Smooth muscle cell (in vitro differentiated cells): ENCODE results near the gene RANBP17. TPM values are rescaled to one million over a fixed set of nuclear protein-coding genes. Genes with fewer than 3 reads are reported as not detected.

Experiments used
- DNase-seq: peaks from one replicate; lab custom pipeline; 2025; ENCODE audit not compliant: unreplicated experiment; lab: John Stamatoyannopoulos, UW
- H2AFZ ChIP-seq: fragments of 200-600 bp; sonication (generic); 2 replicates; pipeline ENCODE4 v1.6.0; 2016; ENCODE audit warnings: antibody characterized with exemption, low read depth, mild to moderate bottlenecking
- H3F3A ChIP-seq: fragments of 200-600 bp; sonication (generic); 2 replicates; pipeline ENCODE4 v1.6.0; 2017; ENCODE audit warnings: antibody characterized with exemption, low read depth
- H3K27ac ChIP-seq: fragments of 200-600 bp; sonication (generic); 2 replicates; pipeline ENCODE4 v1.5.1; 2016; ENCODE audit warnings: low read depth, mild to moderate bottlenecking
- H3K27me3 ChIP-seq: fragments of 200-600 bp; sonication (generic); 2 replicates; pipeline ENCODE4 v1.6.1; 2016; ENCODE audit warnings: low read depth, mild to moderate bottlenecking
- H3K36me3 ChIP-seq: fragments of 200-600 bp; sonication (generic); 2 replicates; pipeline ENCODE4 v1.5.1; 2016; ENCODE audit warnings: low read depth
- H3K4me1 ChIP-seq: fragments of 200-600 bp; sonication (generic); 2 replicates; pipeline ENCODE4 v1.5.1; 2016; ENCODE audit warnings: low read depth
- H3K4me2 ChIP-seq: fragments of 200-600 bp; sonication (generic); 2 replicates; pipeline ENCODE4 v1.6.0; 2016; ENCODE audit warnings: mild to moderate bottlenecking
- H3K4me3 ChIP-seq: fragments of 200-600 bp; sonication (generic); 2 replicates; pipeline ENCODE4 v1.5.1; 2016; ENCODE audit warnings: mild to moderate bottlenecking
- H3K79me2 ChIP-seq: fragments of 200-600 bp; sonication (generic); 2 replicates; pipeline ENCODE4 v1.6.0; 2016; ENCODE audit warnings: low read depth, mild to moderate bottlenecking
- H3K9ac ChIP-seq: fragments of 200-600 bp; sonication (generic); 2 replicates; pipeline ENCODE4 v1.6.0; 2016; ENCODE audit warnings: low read depth
- H3K9me3 ChIP-seq: fragments of 200-600 bp; sonication (generic); replicated peaks from 2 replicates; pipeline ENCODE4 v1.5.1; 2016; ENCODE audit warnings: low read depth
- H4K20me1 ChIP-seq: fragments of 200-600 bp; sonication (generic); 2 replicates; pipeline ENCODE4 v1.6.0; 2016; ENCODE audit warnings: low read depth
- WGBS: methylation state at CpG from one replicate; pipeline ENCODE4 v1.1.7; 2016; ENCODE audit warnings: low lambda C conversion rate; 5-methylcytosine and 5-hydroxymethylcytosine counted together
- polyA plus RNA-seq: library from polyadenylated mRNA; unstranded; fragments of >200 nt; fragmentation: Nextera tagmentation; extraction: Ambion mirVana; gene quantifications from 2 replicates; pipeline ENCODE4 v1.2.1, GENCODE V29; 2016
- total RNA-seq: library from RNA; depleted of rRNA; stranded (reverse); fragments of >200 nt; gene quantifications from 2 replicates; pipeline ENCODE4 v1.2.3, GENCODE V29; 2014
- TF ChIP-seq, protein P1 (sequence below): fragments of 200-600 bp; sonication (generic); IDR thresholded peaks from 2 replicates; pipeline ENCODE4 v1.5.1; 2017; ENCODE audit warnings: borderline replicate concordance, mild to moderate bottlenecking, antibody characterized with exemption; ENCODE audit not compliant: insufficient read depth, poor library complexity, severe bottlenecking

The RANBP17 gene
- total and polyA plus RNA-seq, 2 experiments from 2014 or later = 13.0 to 42.6 TPM

DNA sequence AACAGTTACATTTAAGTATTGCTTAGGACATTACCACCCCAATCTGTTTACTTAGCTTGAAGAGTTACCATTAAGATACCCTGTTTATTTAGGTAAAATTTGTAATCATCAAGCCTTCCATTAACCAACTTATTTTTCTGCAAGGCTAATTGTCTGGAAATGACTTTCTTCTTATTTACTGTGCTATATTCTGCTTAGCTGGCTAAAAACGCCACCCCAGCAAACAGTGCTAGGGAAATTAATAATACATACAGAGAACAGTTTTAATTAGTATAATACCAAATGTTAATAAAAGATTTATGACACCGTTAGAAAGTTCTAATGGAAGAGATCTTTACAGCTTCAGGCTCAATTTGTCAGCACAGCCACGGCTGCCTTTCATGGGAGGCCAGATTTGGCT lies 461.2 kb downstream of the RANBP17 start:
- Histone ChIP-seq H3K9ac (no peak overlapping the region), H2AFZ (no peak overlapping the region), H3K4me2 (no peak overlapping the region), H3K4me1 (no peaks in the 10 kb centered on the region), H3K9me3 (no peaks in the 10 kb centered on the region), H3K36me3 (no peaks in the 10 kb centered on the region), H3K27me3 (peaks cover 99% of the 10 kb centered on the region), H3K27ac (no peak overlapping the region), H3F3A (no peaks in the 10 kb centered on the region), H3K4me3 (no peak overlapping the region), H3K79me2 (no peaks in the 10 kb centered on the region), H4K20me1 (no peaks in the 10 kb centered on the region)
- no peak for DNase-seq
- TF ChIP-seq, protein P1, sequence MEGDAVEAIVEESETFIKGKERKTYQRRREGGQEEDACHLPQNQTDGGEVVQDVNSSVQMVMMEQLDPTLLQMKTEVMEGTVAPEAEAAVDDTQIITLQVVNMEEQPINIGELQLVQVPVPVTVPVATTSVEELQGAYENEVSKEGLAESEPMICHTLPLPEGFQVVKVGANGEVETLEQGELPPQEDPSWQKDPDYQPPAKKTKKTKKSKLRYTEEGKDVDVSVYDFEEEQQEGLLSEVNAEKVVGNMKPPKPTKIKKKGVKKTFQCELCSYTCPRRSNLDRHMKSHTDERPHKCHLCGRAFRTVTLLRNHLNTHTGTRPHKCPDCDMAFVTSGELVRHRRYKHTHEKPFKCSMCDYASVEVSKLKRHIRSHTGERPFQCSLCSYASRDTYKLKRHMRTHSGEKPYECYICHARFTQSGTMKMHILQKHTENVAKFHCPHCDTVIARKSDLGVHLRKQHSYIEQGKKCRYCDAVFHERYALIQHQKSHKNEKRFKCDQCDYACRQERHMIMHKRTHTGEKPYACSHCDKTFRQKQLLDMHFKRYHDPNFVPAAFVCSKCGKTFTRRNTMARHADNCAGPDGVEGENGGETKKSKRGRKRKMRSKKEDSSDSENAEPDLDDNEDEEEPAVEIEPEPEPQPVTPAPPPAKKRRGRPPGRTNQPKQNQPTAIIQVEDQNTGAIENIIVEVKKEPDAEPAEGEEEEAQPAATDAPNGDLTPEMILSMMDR = no peak
- WGBS = 79% methylated on average over 3 of the region's 3 CpGs

DNA sequence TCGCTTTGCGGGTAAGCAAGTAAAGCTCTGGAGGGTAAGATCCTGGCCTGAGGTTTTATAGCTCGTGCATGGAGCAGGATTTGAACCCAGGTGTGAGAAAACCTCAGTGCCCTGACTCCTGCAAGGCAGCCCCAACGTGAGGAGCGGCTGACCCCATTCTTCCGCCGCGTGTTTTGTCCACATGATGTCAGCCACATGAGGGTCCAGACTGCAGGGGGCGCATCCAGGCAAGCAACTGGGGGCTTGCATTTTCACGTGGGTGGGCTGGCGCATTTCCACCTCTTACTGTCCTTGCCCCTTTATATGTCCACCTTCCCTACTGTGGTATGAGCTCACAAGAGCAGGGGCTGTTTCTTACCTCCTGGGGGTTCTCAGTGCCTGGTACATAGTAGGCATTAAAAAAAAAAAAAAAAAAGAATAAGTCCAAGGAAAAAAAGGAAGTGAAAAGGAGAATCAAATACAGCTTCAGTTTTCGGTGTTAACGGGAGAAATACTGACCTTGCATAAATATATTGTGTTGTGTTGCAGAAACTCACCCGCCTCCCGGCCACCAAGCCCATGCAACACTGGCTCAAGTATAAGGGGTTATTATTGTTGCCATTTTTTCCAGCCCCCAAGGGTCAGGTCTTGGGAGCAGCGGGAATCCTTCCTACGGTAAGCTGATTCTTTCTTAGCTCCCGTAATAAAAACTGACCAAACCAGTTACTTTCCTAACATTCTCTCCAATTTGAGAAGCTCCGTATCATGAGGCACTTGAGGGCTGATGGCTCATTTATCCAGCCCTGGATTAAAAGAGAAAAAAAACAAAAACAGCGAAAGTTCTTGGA lies 462.2 kb downstream of the RANBP17 start:
- no peak overlapping the region for H3K4me2 ChIP-seq
- no peaks in the 10 kb centered on the region for H3F3A ChIP-seq
- no peak overlapping the region for H3K4me3 ChIP-seq
- H4K20me1 ChIP-seq = no peaks in the 10 kb centered on the region
- H3K4me1 ChIP-seq = no peaks in the 10 kb centered on the region
- TF ChIP-seq, protein P1 = no peak
- H3K9me3 ChIP-seq = no peaks in the 10 kb centered on the region
- H2AFZ ChIP-seq = no peak overlapping the region
- peaks cover 99% of the 10 kb centered on the region for H3K27me3 ChIP-seq
- no peaks in the 10 kb centered on the region for H3K36me3 ChIP-seq
- H3K9ac ChIP-seq = no peak overlapping the region
- no peak overlapping the region for H3K27ac ChIP-seq
- WGBS = 60% methylated on average over 20 of the region's 20 CpGs
- H3K79me2 ChIP-seq = no peaks in the 10 kb centered on the region
- DNase-seq = no peak

DNA sequence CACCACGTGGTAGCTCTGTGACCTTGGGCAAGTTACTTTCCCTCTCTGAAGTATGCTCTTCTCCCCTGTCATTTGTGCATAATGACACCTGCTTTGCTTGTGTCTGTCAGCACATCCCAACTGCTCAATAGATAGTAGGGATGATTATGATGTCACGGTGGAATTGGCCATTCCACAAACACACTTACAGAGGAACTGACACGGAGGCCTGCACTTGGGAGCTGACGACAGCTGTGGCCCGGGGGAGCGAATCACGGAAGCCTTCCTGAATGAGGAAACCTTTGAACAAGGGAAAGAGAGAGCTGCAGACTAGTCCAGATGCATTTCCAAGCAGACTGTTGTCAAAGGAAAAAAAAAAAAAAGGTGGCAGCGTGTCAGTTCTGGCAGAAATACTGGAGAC lies 468.2 kb downstream of the RANBP17 start:
- Histone ChIP-seq H3K27me3 (peaks cover 85% of the 10 kb centered on the region), H2AFZ (no peak overlapping the region), H3K4me2 (no peak overlapping the region), H3F3A (no peaks in the 10 kb centered on the region), H3K4me1 (no peaks in the 10 kb centered on the region), H4K20me1 (no peaks in the 10 kb centered on the region), H3K27ac (no peak overlapping the region), H3K4me3 (no peak overlapping the region), H3K9ac (no peak overlapping the region), H3K36me3 (no peaks in the 10 kb centered on the region), H3K9me3 (no peaks in the 10 kb centered on the region), H3K79me2 (no peaks in the 10 kb centered on the region)
- WGBS = 75% methylated on average over 8 of the region's 8 CpGs
- TF ChIP-seq, protein P1 = no peak
- no peak for DNase-seq

DNA sequence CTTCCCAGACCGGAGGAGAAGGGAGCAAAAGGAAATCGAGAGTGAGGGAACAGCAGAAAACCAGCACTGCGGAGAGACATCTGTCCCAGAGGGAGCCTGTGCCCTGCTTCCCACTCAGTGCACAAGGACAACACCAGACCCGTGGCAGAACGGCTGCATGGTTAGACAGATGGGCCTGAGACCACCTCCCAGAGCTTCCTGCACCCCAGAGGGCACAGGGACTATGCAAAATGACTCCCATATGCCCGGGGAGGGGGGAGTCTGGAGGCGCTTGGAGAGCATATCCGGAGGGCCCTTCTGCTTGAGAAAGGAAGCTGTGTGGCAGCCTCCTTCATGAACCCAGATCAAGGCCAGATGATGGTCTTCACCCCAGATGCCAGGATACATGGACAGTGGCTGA lies 473.8 kb downstream of the RANBP17 start:
- Histone ChIP-seq H3K9ac (no peak overlapping the region), H3K4me1 (no peaks in the 10 kb centered on the region), H3K27ac (no peak overlapping the region), H3F3A (no peaks in the 10 kb centered on the region), H3K4me3 (no peak overlapping the region), H3K36me3 (no peaks in the 10 kb centered on the region), H3K9me3 (no peaks in the 10 kb centered on the region), H2AFZ (no peak overlapping the region), H3K79me2 (no peaks in the 10 kb centered on the region), H3K4me2 (no peak overlapping the region), H3K27me3 (peaks cover 55% of the 10 kb centered on the region), H4K20me1 (no peaks in the 10 kb centered on the region)
- no peak for DNase-seq
- 74% methylated on average over 8 of the region's 8 CpGs for WGBS
- TF ChIP-seq, protein P1 = no peak
